Activated naive CD4-positive, alpha-beta T cell treated with anti-CD3 and anti-CD28 coated beads, Interleukin-2, amount 50 U/mL, for 24 hours (primary cell): Measurements from ENCODE around the gene MAP7D1.
A peak's percentile ranks its signal among the peaks of the same experiment; 100 is the strongest.

Experiments used
- H3K27ac Mint-ChIP-seq: one replicate; pipeline ENCODE4 v1.8.0; 2021; ENCODE audit warnings: mild to moderate bottlenecking, mixed read lengths
- H3K27me3 Mint-ChIP-seq: one replicate; pipeline ENCODE4 v1.8.0; 2021; ENCODE audit warnings: mixed read lengths
- H3K36me3 Mint-ChIP-seq: one replicate; pipeline ENCODE4 v1.8.0; 2021; ENCODE audit warnings: mixed read lengths
- H3K4me1 Mint-ChIP-seq: one replicate; pipeline ENCODE4 v1.8.0; 2021; ENCODE audit warnings: mixed read lengths
- H3K4me3 Mint-ChIP-seq: one replicate; pipeline ENCODE4 v1.8.0; 2021; ENCODE audit warnings: mild to moderate bottlenecking, mixed read lengths
- H3K9me3 Mint-ChIP-seq: one replicate; pipeline ENCODE4 v1.8.0; 2021; ENCODE audit warnings: mixed read lengths

MAP7D1 gene

DNA sequence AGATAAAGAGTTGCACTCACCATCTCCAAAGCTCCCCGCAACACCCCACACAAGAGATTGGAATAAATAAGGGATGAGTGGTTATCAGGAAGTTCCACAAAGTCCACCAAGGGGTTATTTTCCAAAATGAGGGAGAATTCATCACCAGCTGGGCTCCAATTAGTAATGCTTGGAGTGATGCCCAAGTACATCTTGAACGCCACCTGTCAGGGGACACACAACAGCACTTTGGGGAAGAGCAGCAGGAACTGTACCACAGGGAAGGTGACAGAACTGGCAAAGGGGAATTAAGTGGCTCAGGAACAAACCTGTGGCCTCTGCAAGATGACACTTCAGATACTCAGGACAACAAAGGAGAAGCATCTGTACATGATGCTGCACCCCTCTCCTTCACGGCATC, 18.2 kb upstream of the MAP7D1 start:
- Mint-ChIP-seq H3K9me3 (no peaks in the 10 kb centered on the region), H3K27me3 (no peaks in the 10 kb centered on the region), H3K27ac (no peak overlapping the region), H3K36me3 (peaks cover 2% of the 10 kb centered on the region), H3K4me3 (no peak overlapping the region), H3K4me1 (peaks cover 35% of the 10 kb centered on the region)

DNA sequence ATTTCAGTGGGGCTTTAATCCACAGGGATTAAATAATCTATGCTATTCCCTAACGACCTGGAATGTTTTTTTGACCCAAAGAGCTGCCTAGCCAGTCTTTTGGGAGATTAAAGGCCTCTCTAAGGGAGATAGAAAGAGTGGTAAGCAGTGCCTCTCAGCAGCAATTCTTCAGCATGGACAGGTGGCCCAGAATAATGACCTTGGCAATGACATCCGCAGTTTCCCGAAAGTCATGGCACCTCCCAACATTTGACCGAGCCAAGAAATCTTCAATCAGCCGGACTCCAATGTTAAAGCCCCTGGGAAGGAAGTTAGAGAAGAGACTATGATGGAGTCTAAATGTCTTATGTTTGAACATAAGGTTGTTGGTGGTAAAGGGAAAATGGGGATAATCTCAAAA, 16.4 kb upstream of the MAP7D1 start:
- Mint-ChIP-seq H3K4me1 (peaks cover 44% of the 10 kb centered on the region), H3K27me3 (no peaks in the 10 kb centered on the region), H3K4me3 (no peak overlapping the region), H3K36me3 (peaks cover 2% of the 10 kb centered on the region), H3K9me3 (no peaks in the 10 kb centered on the region), H3K27ac (no peak overlapping the region)

DNA sequence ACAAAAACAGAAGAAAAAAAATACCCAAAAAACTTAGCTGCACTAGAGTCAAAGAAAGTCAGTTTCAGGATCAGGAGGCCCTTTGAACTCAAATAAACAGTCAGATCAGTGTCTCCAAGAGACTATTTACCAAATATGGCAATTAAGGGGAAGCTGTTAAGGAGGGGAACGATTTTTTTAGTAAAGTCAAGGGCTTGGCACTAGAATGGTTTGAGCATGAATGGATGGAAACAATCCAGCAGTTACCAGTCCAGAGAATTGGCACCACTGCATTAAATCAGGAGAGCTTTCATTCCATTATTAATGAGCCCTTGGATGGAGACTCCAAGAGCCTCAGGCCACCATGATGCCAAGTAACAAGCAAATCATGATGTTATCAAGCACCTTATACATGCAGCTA, 13.8 kb upstream of the MAP7D1 start:
- Mint-ChIP-seq H3K9me3 (no peaks in the 10 kb centered on the region), H3K36me3 (no peaks in the 10 kb centered on the region), H3K4me3 (no peak overlapping the region), H3K27ac (peak overlapping the region; percentile 23), H3K4me1 (peaks cover 48% of the 10 kb centered on the region), H3K27me3 (no peaks in the 10 kb centered on the region)

- no peaks in the 10 kb centered on the region for H3K9me3 Mint-ChIP-seq
- no peaks in the 10 kb centered on the region for H3K36me3 Mint-ChIP-seq
- H3K27me3 Mint-ChIP-seq = no peaks in the 10 kb centered on the region
- peaks cover 58% of the 10 kb centered on the region for H3K4me1 Mint-ChIP-seq
- H3K4me3 Mint-ChIP-seq = no peak overlapping the region
- H3K27ac Mint-ChIP-seq = no peak overlapping the region
Observed at GRCh38 chr1:36143424-36143823, 12.5 kb upstream of the MAP7D1 start.

DNA sequence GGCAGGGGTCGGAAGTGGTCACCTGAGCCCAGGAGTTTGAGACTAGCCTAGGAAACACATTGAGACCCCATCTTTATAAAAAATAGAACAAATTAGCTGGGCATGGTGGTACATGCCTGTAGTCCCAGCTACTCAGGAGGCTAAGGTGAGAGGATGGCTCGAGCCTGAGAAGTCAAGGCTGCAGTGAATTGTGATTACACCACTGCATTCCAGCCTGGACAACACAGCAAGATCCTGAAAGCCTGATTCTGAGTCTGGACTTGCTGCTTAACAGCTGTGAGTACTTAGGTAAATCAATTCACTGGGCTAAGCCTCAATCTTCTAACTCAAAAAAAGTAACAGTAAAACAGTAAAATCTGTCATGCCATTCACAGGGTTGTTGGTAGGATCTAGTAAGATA, 11.5 kb upstream of the MAP7D1 start:
- Mint-ChIP-seq H3K4me1 (peaks cover 58% of the 10 kb centered on the region), H3K27me3 (no peaks in the 10 kb centered on the region), H3K9me3 (no peaks in the 10 kb centered on the region), H3K4me3 (no peak overlapping the region), H3K36me3 (no peaks in the 10 kb centered on the region), H3K27ac (no peak overlapping the region)

DNA sequence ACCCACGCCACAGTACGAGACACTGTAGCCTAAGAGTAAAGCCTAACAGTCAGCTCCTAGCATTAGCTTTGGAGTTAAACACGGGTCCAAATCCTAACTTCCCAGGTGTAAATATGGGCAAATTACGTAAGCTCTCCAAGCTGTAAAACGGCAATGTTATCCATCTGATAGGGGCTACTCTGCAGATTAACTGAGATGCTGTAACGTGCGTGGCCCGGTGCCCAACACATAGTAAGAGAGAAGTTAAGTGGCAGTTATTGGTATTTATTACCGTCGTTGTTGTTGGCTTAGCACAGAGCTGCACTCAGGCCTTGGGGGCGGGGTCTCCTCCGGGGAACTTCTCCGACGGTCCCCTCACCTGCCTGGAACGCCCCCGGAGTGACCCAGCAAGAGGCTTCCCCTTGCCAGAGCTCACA, 7.1 kb upstream of the MAP7D1 start:
- Mint-ChIP-seq H3K36me3 (no peaks in the 10 kb centered on the region), H3K27me3 (no peaks in the 10 kb centered on the region), H3K4me3 (peak overlapping the region; percentile 100), H3K9me3 (no peaks in the 10 kb centered on the region), H3K27ac (peak overlapping the region; percentile 92), H3K4me1 (peaks cover 61% of the 10 kb centered on the region)

GRCh38 chr1:36149237-36149972, 6.6 kb upstream of the MAP7D1 start, which contains the start of gene TRAPPC3:
TSS of gene TRAPPC3 (minus strand) at chr1:36149486. CDS start at chr1:36149378, 108 bp downstream.
- no peaks in the 10 kb centered on the region for H3K9me3 Mint-ChIP-seq
- peaks cover 65% of the 10 kb centered on the region for H3K4me1 Mint-ChIP-seq
- H3K27me3 Mint-ChIP-seq = no peaks in the 10 kb centered on the region
- H3K27ac Mint-ChIP-seq = peak within 1 kb of the TSS; percentile 92
- peak within 1 kb of the TSS; percentile 100 for H3K4me3 Mint-ChIP-seq
- H3K36me3 Mint-ChIP-seq = no peaks in the 10 kb centered on the region

- Mint-ChIP-seq H3K36me3 (no peaks in the 10 kb centered on the region), H3K4me1 (peaks cover 65% of the 10 kb centered on the region), H3K27ac (peak overlapping the region; percentile 92), H3K9me3 (no peaks in the 10 kb centered on the region), H3K27me3 (no peaks in the 10 kb centered on the region), H3K4me3 (peak overlapping the region; percentile 100)
Observed at GRCh38 chr1:36149973-36150295, 6.0 kb upstream of the MAP7D1 start.

- Mint-ChIP-seq H3K4me1 (peaks cover 67% of the 10 kb centered on the region), H3K9me3 (no peaks in the 10 kb centered on the region), H3K27ac (peak overlapping the region; percentile 92), H3K27me3 (no peaks in the 10 kb centered on the region), H3K4me3 (peak overlapping the region; percentile 100), H3K36me3 (no peaks in the 10 kb centered on the region)
Observed at GRCh38 chr1:36150296-36151133, 5.4 kb upstream of the MAP7D1 start.

DNA sequence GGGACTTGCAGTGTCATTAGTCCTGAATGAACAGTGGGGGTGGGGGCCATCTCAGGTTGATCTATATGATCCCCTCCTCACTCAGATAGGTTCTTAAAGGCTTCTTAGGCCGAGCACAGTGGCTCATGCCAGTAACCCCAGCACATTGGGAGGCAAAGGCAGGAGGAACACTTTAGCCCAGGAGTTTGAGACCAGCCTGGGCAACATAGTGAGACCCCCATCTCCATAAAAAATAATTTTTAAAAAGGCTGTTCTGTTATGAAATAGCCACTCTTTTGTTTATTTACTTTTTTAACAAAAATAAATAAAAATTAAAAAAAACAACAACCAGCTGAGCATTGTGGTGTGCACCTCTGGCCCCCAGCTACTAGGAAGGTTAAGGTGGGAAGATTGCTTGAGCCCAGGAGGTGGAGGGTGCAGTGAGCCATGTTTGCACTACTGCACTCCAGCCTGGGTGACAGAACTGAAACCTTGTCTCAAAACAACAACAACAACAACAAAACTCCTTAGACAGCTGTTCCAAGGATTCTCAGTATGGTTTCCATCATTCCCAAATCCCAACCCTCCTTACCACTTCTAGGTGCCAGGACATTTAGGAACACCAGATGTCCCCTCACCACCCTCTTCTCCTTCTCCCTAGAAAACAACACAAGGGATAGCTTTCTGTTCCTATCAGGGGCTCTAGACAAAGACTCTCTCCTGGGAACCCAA, 4.7 kb upstream of the MAP7D1 start:
- peaks cover 67% of the 10 kb centered on the region for H3K4me1 Mint-ChIP-seq
- no peaks in the 10 kb centered on the region for H3K36me3 Mint-ChIP-seq
- no peaks in the 10 kb centered on the region for H3K9me3 Mint-ChIP-seq
- H3K4me3 Mint-ChIP-seq = peak overlapping the region; percentile 67
- H3K27ac Mint-ChIP-seq = peak overlapping the region; percentile 93
- no peaks in the 10 kb centered on the region for H3K27me3 Mint-ChIP-seq

- Mint-ChIP-seq H3K4me3 (peak overlapping the region; percentile 67), H3K4me1 (peaks cover 65% of the 10 kb centered on the region), H3K9me3 (no peaks in the 10 kb centered on the region), H3K36me3 (no peaks in the 10 kb centered on the region), H3K27ac (peak overlapping the region; percentile 93), H3K27me3 (no peaks in the 10 kb centered on the region)
Observed at GRCh38 chr1:36151845-36152203, 4.1 kb upstream of the MAP7D1 start.

- Mint-ChIP-seq H3K27ac (peak overlapping the region; percentile 81), H3K4me1 (peaks cover 65% of the 10 kb centered on the region), H3K9me3 (no peaks in the 10 kb centered on the region), H3K4me3 (peak overlapping the region; percentile 42), H3K27me3 (no peaks in the 10 kb centered on the region), H3K36me3 (no peaks in the 10 kb centered on the region)
Observed at GRCh38 chr1:36153476-36153875, 2.5 kb upstream of the MAP7D1 start.

- peaks cover 72% of the 10 kb centered on the region for H3K4me1 Mint-ChIP-seq
Observed at GRCh38 chr1:36154335-36154734, 1.6 kb upstream of the MAP7D1 start.

GRCh38 chr1:36154765-36155407, 1.1 kb upstream of the MAP7D1 start:
- Mint-ChIP-seq H3K27me3 (no peaks in the 10 kb centered on the region), H3K9me3 (no peaks in the 10 kb centered on the region), H3K4me3 (peak overlapping the region; percentile 64), H3K27ac (peak overlapping the region; percentile 63), H3K36me3 (peaks cover 5% of the 10 kb centered on the region), H3K4me1 (peaks cover 74% of the 10 kb centered on the region)

More at GRCh38 chr1:36154335-36154734, 1.6 kb upstream of the MAP7D1 start:
- Mint-ChIP-seq H3K4me3 (peak overlapping the region; percentile 64), H3K36me3 (peaks cover 2% of the 10 kb centered on the region), H3K9me3 (no peaks in the 10 kb centered on the region), H3K27me3 (no peaks in the 10 kb centered on the region), H3K27ac (peak overlapping the region; percentile 63)

DNA sequence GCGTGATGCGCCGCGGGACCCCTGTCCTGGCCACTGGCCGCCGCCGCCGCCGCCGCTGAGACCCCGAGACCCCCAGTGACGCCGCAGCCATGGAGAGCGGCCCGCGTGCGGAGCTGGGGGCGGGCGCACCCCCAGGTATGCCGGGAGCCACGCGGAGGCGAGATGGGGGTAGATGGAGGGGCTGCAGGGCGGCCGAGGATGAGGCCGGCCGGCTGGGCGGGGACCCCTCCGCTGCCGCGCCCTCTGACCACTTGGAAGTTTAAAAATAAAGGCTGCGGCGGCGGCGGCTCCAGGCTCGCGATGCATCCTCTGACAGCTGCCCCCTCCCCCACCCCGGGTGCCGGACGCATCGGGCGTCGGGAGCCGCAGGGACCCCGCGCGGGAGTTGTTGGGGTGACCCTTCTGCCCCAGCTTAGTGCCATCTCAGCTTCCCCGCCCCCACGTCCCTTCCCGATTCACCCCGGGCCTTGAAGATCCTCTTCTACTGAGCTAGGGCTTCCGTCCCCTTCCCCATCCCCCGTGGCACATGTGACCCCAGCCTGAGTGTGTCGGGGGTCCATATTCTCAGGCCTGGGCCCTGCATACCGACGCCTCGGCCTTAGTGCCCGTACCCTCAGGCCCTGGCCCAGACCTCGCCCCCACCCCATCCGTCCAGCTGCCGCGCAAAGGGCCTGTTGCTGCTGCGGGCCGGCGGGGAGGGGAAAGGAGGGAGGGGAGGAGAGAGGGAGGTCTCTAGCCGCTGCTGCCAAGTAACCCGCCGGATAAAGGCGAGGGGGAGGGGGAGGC, 562 bp downstream of the MAP7D1 start:
- H3K27me3 Mint-ChIP-seq = no peaks in the 10 kb centered on the region
- peaks cover 5% of the 10 kb centered on the region for H3K36me3 Mint-ChIP-seq
- peak overlapping the region; percentile 94 for H3K4me3 Mint-ChIP-seq
- peaks cover 72% of the 10 kb centered on the region for H3K4me1 Mint-ChIP-seq
- no peaks in the 10 kb centered on the region for H3K9me3 Mint-ChIP-seq
- peak overlapping the region; percentile 97 for H3K27ac Mint-ChIP-seq
